ENCODE measurements around the gene APOL6.

The APOL6 gene, protein sequence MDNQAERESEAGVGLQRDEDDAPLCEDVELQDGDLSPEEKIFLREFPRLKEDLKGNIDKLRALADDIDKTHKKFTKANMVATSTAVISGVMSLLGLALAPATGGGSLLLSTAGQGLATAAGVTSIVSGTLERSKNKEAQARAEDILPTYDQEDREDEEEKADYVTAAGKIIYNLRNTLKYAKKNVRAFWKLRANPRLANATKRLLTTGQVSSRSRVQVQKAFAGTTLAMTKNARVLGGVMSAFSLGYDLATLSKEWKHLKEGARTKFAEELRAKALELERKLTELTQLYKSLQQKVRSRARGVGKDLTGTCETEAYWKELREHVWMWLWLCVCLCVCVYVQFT

DNA sequence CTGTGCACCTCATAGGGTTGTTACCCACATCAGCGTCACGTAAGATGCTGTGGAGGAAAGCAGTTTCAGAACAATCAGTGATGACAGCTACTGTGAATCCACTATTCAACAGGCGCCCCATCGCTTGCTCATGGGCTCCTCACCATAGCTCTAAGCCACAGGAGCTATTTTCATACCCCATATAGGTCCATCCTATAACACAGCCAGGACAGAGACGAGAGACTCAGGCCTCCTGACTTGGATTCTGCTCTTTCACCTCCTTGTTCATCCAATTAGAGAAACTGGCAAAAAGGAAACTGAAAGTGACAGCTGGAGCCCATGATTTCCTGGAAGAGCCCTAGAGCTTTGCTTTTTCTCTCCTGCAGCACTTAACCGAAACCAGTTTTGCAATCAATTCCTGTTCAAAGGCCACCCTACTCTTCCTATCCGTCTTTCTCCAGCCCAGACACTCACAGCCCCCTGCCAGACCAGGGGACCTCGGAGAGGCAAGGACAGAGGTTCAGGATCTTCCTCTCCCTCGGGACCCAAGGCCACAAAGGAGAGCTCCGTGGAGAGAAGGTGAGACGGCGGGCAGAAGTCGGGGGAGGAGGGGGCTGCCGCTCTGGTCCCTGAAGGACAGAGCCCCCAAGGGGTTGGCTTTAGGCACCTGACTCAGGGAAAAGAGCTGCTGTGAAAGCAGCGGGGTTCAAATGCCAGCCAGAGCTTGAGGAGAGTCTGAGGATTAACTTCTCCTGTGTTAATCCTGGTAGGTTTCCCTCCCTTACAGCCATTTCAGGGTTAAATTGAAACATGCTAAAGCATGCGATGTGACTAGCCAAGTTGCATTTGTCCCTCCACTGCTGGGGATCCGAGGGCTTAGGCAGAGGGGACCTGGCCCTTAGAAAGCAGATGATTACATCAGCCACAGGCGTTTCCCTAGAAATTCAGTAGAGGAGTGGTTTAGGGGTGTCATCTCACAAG is at the start of gene APOL6:
TSS of gene APOL6 (plus strand) at position 381 of the 960 bp plus-strand sequence. CDS start 7,980 bp downstream, outside the sequence.
- peak in 1 of 2 donors; percentile 44 for DNase-seq (ENCODE audit: low read depth in 1 of 2, low spot score in 1 of 2)

- DNase-seq (ENCODE audit: low read depth in 1 of 2, low spot score in 1 of 2) = no peak
These were observed 48.9 kb upstream of the APOL6 start for GRCh38 chr22:35599364-35599763.

GRCh38 chr22:35600476-35600875 is 47.8 kb upstream of the APOL6 start:
- no peak for DNase-seq (ENCODE audit: low read depth in 1 of 2, low spot score in 1 of 2)

DNA sequence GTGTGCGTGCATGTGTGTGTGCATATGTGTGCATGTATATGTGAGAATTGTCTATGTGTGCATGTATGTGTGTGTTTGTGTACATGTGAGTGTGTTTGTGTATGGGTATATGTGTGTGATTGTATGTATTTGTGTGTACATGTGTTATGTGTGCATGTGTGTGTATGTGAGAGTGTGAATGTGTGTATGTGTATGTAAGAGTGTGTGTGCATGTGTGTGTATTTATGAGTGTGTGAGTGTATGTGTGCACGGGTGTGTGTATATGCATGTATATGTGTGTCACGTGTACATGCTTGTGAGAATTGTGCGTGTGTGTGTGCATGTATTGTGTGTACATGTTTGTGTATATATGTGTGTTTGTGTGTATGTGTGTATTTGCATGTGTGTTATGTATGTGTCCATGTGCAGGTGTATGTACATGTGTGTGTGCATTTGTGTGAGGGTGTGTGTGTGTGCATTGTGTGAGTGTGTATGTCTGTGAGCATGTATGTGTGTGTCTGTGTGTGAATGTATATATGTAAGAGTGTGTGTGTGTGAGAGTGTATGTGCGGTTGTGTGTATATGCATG is 47.1 kb upstream of the APOL6 start:
- no peak for DNase-seq (ENCODE audit: low read depth in 1 of 2, low spot score in 1 of 2)

DNA sequence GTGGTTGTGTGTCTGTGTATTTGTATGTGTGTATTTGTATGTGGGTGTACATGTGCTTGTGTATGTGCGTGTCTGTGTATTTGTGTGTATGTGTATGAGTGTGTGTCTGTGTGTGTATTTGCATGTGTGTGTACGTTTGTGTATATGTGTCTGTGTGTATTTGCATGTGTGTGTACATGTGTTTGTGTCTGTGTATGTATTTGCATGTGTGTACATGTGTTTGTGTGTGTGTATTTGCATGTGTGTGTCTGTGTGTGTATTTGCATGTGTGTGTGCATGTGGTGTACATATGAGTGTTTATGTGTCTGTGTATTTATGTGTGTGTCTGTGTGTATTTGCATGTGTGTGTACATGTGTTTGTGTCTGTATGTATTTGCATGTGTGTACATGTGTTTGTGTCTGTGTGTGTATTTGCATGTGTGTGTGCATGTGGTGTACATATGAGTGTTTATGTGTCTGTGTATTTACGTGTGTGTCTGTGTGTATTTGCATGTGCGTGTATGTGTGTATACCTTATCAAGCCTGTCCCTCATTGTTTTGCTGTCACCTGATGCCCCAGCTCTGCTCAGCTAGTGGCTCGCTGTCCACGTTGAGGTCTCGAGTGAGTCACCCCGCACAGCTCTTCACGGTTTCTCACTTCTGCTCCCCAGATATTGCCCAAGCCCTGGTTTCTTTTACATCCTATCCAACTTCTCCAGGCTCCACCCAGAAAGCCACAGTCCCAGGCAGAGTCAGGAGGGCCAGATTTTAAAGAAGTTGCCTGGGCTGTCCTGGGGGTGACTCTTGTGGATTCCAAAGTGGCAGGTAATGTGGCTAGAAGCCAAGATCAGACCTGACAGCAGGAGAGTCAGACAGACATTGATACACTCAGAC is 46.3 kb upstream of the APOL6 start:
- no peak for DNase-seq (ENCODE audit: low read depth in 1 of 2, low spot score in 1 of 2)

GRCh38 chr22:35604621-35605368 is 43.5 kb upstream of the APOL6 start:
- DNase-seq (ENCODE audit: low read depth in 1 of 2, low spot score in 1 of 2) = no peak

GRCh38 chr22:35605369-35605680 is 42.9 kb upstream of the APOL6 start:
- DNase-seq (ENCODE audit: low read depth in 1 of 2, low spot score in 1 of 2) = no peak

GRCh38 chr22:35605851-35606481 is 42.3 kb upstream of the APOL6 start:
- DNase-seq (ENCODE audit: low read depth in 1 of 2, low spot score in 1 of 2) = no peak

- no peak for DNase-seq (ENCODE audit: low read depth in 1 of 2, low spot score in 1 of 2)
These were observed 41.3 kb upstream of the APOL6 start for GRCh38 chr22:35606916-35607315.

DNA sequence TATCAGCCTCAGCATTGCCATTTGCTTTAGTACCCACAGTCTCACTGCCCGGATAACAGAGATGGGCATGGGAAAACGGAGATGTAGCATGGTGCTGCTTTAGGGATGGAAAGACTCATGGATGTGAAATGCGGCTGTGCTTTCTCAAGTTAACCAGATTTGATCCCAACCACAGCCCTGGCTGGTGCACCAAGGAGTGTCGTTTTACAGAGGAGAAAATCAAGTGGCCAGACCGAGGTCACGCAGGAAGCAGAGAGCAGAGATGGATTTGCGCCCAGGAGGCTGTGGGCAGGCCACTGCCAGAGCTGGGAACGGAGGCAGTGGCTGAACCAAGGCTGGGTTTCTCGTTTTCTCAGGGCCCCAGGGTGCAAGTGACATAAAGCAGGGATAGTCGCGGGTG is 40.2 kb upstream of the APOL6 start:
- DNase-seq (ENCODE audit: low read depth in 1 of 2, low spot score in 1 of 2) = no peak

- DNase-seq (ENCODE audit: low read depth in 1 of 2, low spot score in 1 of 2) = no peak
These were observed 39.0 kb upstream of the APOL6 start for GRCh38 chr22:35609261-35609660.

DNA sequence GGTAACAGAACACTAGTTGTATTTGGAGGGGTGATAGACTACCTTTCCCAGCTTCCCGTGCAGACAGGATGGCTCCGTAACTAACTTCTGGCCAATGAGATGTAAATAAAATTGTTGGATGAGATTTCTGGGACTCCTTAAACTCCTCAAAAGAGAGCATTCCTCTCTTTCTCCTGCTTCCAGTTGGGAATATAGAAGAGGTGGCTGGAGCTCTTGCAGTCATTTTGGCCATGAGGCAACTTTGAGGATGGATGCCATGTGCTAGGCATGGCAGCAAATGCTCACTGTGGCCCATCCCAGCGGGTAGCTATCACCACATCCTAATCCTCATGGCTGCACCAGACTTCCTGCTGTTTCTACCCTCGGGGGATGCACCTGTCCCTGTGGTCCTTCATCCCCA is 38.5 kb upstream of the APOL6 start:
- DNase-seq (ENCODE audit: low read depth in 1 of 2, low spot score in 1 of 2) = no peak

DNA sequence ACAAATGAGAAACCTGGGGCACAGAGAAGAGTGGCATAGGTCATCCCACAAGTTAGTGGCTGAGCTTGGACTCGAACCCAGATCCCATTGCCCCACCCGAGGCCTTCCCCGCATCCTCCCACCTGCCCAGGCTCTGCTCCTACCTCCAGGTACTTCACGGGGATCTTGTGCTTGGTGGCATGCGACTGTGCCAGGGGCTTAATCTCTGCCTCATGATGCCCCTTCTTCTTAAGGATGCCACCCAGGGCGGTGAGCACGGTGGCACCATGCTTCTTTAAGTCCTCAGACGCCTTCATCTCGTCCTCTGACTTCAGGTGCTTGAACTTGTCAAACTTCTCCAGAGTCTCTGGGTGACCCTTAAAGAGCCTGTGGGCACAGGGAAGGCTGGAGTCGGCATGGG is 37.5 kb upstream of the APOL6 start:
- DNase-seq (ENCODE audit: low read depth in 1 of 2, low spot score in 1 of 2) = no peak

DNA sequence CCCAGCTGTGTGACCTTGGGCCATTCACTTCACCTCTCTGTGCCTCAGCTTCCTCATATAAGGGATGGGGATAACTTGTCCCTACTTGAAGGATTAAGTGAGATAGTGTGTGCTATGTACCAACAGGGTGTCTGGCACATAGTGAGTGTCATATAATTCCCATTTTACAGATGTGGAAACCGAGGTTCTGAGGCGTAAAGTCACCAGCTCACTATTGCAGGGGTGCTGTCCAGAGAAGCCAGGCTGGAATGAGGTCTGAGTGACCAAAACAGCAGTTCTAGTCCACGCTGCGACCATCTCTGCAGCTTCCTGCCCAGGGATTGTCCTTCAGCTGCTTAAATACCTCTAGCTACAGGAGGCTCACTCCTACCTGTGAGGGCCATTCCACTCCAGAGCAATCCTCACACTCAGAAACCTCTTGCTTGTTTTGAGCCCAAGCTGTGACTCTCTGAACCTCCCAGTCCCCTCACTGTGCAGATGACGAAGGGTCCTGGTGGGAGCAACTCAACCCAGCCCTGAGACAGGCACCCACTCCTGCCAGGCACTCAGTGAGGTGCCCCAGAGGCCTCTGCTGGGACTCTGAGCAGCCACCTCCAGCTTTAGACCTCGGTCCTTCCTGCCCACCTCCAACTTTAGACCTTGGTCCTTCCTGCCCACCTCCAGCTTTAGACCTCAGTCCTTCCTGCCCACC is 36.9 kb upstream of the APOL6 start:
- DNase-seq (ENCODE audit: low read depth in 1 of 2, low spot score in 1 of 2) = no peak

- DNase-seq (ENCODE audit: low read depth in 1 of 2, low spot score in 1 of 2) = no peak
These were observed 36.2 kb upstream of the APOL6 start for GRCh38 chr22:35611891-35612576.

DNA sequence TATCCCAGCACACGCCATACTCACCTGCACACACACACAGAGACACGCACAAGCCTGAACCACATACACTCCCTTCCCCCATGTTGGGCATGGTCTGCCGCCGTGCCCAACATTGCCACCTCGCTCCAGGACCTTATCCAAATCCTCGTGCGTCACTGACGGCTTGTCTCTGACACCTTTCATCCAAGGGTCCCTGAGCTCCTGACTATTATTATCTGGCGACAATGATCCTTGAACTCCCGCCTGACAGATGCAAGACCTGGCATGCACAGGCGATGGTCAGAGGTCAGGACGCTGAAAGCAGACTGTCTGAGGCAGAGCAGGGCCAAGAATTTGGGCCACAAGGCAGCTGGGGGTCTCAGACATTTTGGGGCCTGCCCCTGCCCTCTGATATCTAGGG is 35.3 kb upstream of the APOL6 start:
- no peak for DNase-seq (ENCODE audit: low read depth in 1 of 2, low spot score in 1 of 2)

GRCh38 chr22:35614404-35614803 is 33.8 kb upstream of the APOL6 start:
- no peak for DNase-seq (ENCODE audit: low read depth in 1 of 2, low spot score in 1 of 2)

- DNase-seq (ENCODE audit: low read depth in 1 of 2, low spot score in 1 of 2) = no peak
These were observed 33.1 kb upstream of the APOL6 start for GRCh38 chr22:35615156-35615555.

- DNase-seq (ENCODE audit: low read depth in 1 of 2, low spot score in 1 of 2) = no peak
These were observed 32.2 kb upstream of the APOL6 start for GRCh38 chr22:35616043-35616442.

Measured in activated T-helper 1 cell treated with anti-CD3 and anti-CD28 coated beads, Interleukin-2, amount 50 U/mL, for 16 hours (primary cell).